ACC112 (cell line): ENCODE results near the gene CCDC14.
"Not testable (repeated sequence)": the region's sequence is repeated elsewhere in the genome, so short reads cannot be mapped to it uniquely, and the experiment has no call there.

Source experiments
- H2AFZ ChIP-seq: fragments of 200-600 bp; sonication (generic); one replicate; pipeline ENCODE4 v1.6.0; 2017; ENCODE audit warnings: antibody characterized with exemption, low read length; ENCODE audit not compliant: unreplicated experiment
- H3K27ac ChIP-seq: fragments of 200-600 bp; sonication (generic); 2 replicates; pipeline ENCODE4 v1.5.1; 2014; ENCODE audit warnings: low read depth, mild to moderate bottlenecking, antibody characterized with exemption, low read length, moderate library complexity
- H3K27me3 ChIP-seq: fragments of 200-600 bp; sonication (generic); 2 replicates; pipeline ENCODE4 v1.6.1; 2014; ENCODE audit warnings: mild to moderate bottlenecking, antibody characterized with exemption, low read length, moderate library complexity, mixed read lengths; ENCODE audit not compliant: insufficient read depth
- H3K36me3 ChIP-seq: fragments of 200-600 bp; sonication (generic); 2 replicates; pipeline ENCODE4 v1.6.1; 2016; ENCODE audit warnings: mild to moderate bottlenecking, antibody characterized with exemption, low read length, moderate library complexity, mixed read lengths; ENCODE audit not compliant: insufficient read depth
- H3K4me1 ChIP-seq: fragments of 200-600 bp; sonication (generic); one replicate; pipeline ENCODE4 v1.6.1; 2016; ENCODE audit warnings: low read length, mixed read lengths; ENCODE audit not compliant: insufficient read depth, unreplicated experiment, control insufficient read depth
- H3K4me3 ChIP-seq: fragments of 200-600 bp; sonication (generic); 2 replicates; pipeline ENCODE4 v1.5.1; 2014; ENCODE audit warnings: mild to moderate bottlenecking, low read depth, low read length
- H3K79me2 ChIP-seq: fragments of 200-600 bp; sonication (generic); one replicate; pipeline ENCODE4 v1.6.0; 2016; ENCODE audit warnings: low read length; ENCODE audit not compliant: control insufficient read depth, unreplicated experiment, insufficient read depth

The CCDC14 gene, protein sequence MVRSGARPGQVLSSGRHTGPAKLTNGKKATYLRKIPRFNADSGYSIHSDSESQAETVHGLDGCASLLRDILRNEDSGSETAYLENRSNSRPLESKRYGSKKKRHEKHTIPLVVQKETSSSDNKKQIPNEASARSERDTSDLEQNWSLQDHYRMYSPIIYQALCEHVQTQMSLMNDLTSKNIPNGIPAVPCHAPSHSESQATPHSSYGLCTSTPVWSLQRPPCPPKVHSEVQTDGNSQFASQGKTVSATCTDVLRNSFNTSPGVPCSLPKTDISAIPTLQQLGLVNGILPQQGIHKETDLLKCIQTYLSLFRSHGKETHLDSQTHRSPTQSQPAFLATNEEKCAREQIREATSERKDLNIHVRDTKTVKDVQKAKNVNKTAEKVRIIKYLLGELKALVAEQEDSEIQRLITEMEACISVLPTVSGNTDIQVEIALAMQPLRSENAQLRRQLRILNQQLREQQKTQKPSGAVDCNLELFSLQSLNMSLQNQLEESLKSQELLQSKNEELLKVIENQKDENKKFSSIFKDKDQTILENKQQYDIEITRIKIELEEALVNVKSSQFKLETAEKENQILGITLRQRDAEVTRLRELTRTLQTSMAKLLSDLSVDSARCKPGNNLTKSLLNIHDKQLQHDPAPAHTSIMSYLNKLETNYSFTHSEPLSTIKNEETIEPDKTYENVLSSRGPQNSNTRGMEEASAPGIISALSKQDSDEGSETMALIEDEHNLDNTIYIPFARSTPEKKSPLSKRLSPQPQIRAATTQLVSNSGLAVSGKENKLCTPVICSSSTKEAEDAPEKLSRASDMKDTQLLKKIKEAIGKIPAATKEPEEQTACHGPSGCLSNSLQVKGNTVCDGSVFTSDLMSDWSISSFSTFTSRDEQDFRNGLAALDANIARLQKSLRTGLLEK

DNA sequence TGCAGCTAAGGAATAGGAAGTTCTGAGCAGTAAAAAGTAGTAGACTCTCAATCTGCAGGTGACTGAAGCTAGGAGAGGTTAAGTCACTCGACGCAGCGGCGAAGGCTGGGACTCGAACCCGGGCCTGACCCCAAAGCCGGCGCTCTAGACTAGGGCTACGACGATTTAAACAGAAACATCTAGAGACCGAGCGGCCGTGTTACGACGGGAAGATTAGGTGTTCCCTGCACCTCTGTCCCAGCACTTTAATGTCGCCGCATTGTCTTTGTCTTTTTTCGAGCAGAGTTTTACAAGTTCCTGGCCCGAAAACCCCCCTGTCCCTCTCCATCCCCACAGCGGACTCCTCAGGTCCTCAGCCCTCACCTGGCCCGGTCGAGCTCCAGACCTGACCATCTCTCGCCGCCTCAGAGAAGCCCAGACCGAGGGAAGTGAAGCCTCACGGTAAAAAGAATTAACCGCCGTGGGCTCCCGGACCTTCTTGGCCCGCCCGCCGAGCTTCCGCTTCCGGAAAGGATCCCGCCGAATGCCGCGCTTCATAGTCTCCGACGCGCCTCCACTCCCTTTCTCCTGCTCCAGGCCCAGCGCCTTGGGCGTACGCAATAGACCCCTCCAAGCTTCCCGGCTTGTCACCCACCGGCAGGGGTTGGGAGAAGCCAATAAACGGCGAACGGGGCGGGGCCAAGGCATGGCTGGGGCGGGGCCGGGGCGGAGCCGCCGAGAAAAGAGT lies at the start of gene CCDC14:
TSS of gene CCDC14 (minus strand) at position 449 of the 727 bp plus-strand sequence. CDS start at position 393, 56 bp downstream.
- Histone ChIP-seq H3K79me2 (peaks cover 20% of the 10 kb centered on the region), H3K27ac (peak within 1 kb of the TSS; percentile 67), H3K4me3 (peak within 1 kb of the TSS; percentile 95), H3K36me3 (no peaks in the 10 kb centered on the region; the same call in 1 of the 2 replicates), H3K4me1 (peaks cover 19% of the 10 kb centered on the region), H3K27me3 (peaks cover 12% of the 10 kb centered on the region; the same call in 1 of the 2 replicates), H2AFZ (peak within 1 kb of the TSS; percentile 92)

DNA sequence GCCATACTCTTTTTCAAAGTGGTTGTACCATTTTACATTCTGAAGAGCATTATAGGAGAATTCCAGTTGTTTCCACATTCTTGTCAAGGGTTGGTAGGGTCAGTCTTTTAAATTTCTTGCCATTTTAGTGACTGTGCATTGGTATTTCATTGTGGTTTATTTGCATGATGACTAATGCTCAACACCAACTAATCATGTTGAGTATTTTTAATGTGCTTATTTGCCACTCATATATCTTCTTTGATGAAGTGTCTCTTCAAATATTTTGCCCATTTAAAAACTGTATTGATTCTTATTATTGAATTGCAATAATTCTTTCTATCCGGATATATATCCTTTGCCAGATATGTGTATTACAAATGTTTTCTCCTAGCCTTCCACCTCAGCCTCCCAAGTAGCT lies 47.3 kb upstream of the CCDC14 start:
- H3K4me3 ChIP-seq, H2AFZ ChIP-seq, H3K36me3 ChIP-seq, H3K4me1 ChIP-seq, H3K27ac ChIP-seq, H3K79me2 ChIP-seq: not testable (repeated sequence)
- peaks cover 59% of the 10 kb centered on the region for H3K27me3 ChIP-seq

DNA sequence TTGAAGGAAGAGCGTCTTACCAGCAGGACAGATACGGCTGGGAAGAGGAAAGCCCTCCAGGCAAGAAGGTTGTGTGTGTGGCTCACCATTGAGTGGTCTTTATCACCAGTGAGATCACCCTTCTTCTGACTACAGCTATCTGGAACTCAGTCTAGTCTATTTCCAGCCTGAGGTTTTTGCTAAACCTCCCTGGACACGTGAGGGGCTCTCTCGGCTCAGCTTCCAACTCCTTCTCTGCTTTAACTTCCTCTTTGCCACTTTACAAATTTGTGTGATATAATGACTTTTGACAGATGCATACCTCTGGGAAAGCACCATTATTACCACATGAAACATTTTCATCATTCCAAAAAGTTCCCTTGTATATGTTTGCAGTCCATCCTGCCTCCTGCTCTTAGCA lies 46.2 kb upstream of the CCDC14 start:
- Histone ChIP-seq H3K36me3 (no peaks in the 10 kb centered on the region), H3K4me3 (no peak overlapping the region), H2AFZ (no peak overlapping the region), H3K4me1 (no peaks in the 10 kb centered on the region), H3K27me3 (peaks cover 54% of the 10 kb centered on the region), H3K79me2 (no peaks in the 10 kb centered on the region), H3K27ac (no peak overlapping the region)

DNA sequence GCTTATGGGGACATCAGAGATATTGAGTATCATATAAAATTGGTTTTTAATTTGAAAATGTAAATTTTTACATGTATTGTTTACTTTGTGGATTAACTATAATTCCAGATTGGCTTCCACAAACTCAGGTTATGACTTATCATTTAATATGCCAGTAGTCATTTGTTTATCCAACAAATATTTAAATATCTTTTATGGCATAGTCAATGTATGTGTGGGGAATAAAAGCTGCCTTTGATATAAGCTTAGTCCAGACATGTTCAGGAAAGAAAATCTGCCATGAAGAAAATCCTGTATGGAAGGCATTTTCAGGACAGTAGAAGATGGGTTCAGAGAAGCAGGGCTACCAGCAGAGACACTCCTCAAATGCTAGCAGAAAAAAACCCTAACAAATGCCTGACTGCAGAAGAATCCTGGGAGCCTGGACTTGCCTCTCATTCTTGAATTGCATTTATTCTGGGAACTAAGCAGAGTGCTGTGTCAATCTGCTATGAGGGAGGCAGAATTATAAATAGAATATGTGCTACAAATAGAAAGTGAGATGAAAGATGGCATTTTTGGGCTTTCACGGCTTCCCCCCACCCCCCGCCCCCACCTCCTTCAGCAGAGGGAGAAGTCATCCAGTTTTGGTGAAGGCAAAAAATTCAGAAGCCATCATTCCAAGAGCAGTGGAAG lies 41.5 kb upstream of the CCDC14 start:
- H3K4me1 ChIP-seq, H3K27ac ChIP-seq, H2AFZ ChIP-seq, H3K79me2 ChIP-seq, H3K4me3 ChIP-seq, H3K36me3 ChIP-seq: not testable (repeated sequence)
- peaks cover 75% of the 10 kb centered on the region for H3K27me3 ChIP-seq

DNA sequence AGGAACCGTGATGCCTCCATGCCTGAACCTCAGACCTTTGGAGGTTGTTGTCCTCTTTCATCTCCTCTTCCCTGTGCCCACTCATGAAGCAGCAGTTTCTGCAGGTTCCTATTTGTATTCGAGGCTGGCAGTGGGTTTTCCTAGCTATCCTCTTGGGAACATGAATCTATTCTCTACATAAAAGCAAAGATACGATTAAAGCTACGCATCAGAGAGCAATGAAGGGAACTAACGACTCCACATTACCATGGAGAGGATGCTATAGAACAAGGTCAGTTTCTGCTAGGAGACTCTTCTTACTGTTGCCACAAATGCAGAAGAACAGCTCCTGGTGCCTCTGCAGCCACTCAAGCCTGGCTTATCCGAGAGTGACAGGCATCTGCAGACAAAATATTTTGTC lies 40.3 kb upstream of the CCDC14 start:
- not testable (repeated sequence) for H3K27ac ChIP-seq, H3K4me1 ChIP-seq, H3K79me2 ChIP-seq, H2AFZ ChIP-seq, H3K4me3 ChIP-seq, H3K36me3 ChIP-seq
- H3K27me3 ChIP-seq: peaks cover 76% of the 10 kb centered on the region

DNA sequence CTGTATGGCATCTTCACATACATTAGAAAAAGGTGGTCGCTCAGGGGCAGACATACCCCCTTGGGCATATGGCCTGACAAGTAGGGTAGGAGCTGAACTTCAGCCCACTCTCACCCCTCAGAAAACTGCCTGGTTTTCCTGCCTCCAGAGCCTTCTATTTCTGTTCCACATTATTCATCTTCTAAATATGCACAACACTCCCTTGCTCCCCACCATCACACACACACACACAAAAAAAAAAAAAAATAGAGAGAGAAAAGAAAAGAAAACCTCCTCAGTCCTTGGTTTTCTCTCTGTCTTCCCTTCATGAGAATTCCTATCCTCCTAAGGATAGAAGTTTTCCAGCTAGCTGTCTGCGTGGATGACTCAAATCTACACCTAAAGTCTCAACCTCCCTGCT lies 36.5 kb upstream of the CCDC14 start:
- H2AFZ ChIP-seq: no peak overlapping the region
- peaks cover 83% of the 10 kb centered on the region for H3K27me3 ChIP-seq
- no peaks in the 10 kb centered on the region for H3K4me1 ChIP-seq
- no peaks in the 10 kb centered on the region for H3K36me3 ChIP-seq
- H3K79me2 ChIP-seq: no peaks in the 10 kb centered on the region
- H3K27ac ChIP-seq: no peak overlapping the region
- no peak overlapping the region for H3K4me3 ChIP-seq

DNA sequence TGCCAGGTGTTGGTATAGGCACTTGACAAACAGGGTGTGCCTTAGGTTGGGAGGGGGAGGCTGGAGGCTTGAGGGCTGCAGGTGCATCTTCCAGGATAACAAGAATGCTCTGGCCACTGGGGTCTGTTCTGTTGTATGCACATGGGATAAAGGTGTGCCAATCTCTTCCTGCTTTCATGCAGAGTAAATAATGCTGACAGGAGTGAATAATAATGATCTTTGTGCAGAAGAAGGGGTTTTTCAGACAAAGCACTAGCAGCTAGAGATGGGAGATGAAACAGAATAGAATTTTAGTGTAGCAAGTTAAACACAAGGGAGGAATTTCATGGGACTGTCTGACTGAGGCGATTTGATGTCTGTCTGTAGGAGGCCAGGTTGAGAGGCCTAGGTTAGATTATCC lies 32.8 kb upstream of the CCDC14 start:
- no peak overlapping the region for H3K4me3 ChIP-seq
- H2AFZ ChIP-seq: no peak overlapping the region
- H3K79me2 ChIP-seq: no peaks in the 10 kb centered on the region
- no peaks in the 10 kb centered on the region for H3K4me1 ChIP-seq
- peaks cover 71% of the 10 kb centered on the region for H3K27me3 ChIP-seq
- H3K27ac ChIP-seq: no peak overlapping the region
- no peaks in the 10 kb centered on the region for H3K36me3 ChIP-seq

DNA sequence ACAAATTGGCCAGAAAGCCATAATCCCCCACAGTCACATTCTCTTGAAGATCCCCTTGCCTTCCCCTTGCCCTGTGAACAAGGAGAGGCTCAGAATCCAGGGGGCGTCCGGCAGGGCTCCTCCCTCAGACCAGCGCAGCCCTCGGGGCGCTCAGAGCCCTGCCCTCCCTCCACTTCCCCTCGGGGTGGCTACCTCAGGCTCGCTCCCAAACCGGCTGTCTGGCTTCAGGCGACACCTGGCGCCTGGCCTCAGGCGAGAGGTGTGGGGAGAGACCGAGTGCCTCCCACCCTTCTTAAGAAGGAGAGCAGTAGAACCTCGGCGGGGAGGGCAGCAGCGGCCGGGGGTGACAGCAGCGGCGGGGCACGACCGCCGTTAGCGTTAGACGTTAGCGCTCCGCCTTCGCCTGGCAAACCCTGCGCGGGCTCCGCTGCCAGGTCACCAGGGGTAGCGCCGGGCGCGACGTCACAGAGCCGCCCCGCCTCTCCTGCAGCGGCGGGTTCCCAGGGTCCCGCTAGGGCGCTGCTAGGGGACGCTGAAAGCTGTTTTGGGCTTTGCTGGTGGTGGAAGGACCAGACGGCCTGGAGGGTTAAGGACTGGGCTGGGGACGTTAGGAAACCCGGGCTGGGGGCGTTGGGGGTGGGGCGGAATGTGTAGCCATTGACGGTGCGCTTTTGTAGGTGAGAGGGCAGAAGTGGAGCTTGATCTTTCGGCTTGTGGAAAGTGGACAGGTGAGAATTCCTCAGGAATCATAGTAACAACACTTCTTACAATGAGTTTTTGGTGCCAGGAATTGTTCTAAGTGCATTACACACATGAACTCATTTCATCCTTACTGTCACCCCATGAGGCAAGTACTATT lies 30.9 kb upstream of the CCDC14 start, which contains the start of gene ROPN1:
TSS of gene ROPN1 (minus strand) at position 395 of the 859 bp plus-strand sequence. CDS start 11,643 bp downstream, outside the sequence.
- H3K4me3 ChIP-seq, H3K36me3 ChIP-seq, H3K27ac ChIP-seq, H2AFZ ChIP-seq, H3K4me1 ChIP-seq, H3K79me2 ChIP-seq: not testable (repeated sequence)
- peaks cover 80% of the 10 kb centered on the region for H3K27me3 ChIP-seq

DNA sequence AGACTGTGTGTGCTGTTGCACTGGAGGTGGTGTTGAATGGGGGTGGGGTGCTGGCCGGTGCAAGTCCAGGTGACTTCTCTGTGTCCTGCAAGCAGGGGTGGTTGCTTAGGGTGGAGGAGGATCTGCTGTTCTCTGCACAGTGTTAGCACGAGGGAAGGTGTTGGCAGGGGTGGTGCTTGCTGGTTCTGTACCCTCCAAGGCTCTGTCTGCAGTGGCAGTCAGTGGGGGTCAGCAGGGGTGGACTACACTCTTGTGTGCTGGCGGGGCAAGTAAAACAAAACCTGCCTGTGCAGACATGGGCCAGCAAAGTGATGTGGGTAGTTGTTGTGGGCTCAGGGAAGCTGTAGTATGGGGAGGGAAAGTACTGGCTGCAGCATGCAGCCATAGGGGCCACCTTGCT lies 25.4 kb upstream of the CCDC14 start:
- H3K4me1 ChIP-seq: no peaks in the 10 kb centered on the region
- peaks cover 90% of the 10 kb centered on the region for H3K27me3 ChIP-seq
- no peaks in the 10 kb centered on the region for H3K79me2 ChIP-seq
- H2AFZ ChIP-seq: no peak overlapping the region
- H3K4me3 ChIP-seq: no peak overlapping the region
- no peaks in the 10 kb centered on the region for H3K36me3 ChIP-seq
- no peak overlapping the region for H3K27ac ChIP-seq
